HG03575 (cell line): ENCODE measurements around the gene SNX11.

Experiments
- ATAC-seq: cut with Tn5 transposase; IDR thresholded peaks from one replicate; pipeline ENCODE4 v1.9.1; 2021; ENCODE audit not compliant: unreplicated experiment, insufficient number of reproducible peaks, low FRiP score; ENCODE audit errors: extremely low read depth

SNX11 gene

GRCh38 chr17:48127371-48128051, 19.9 kb downstream of the SNX11 start:
- ATAC-seq = no peak

GRCh38 chr17:48128400-48128799, 20.8 kb downstream of the SNX11 start:
- no peak for ATAC-seq

- no peak for ATAC-seq
Observed at GRCh38 chr17:48129981-48130380, 22.4 kb downstream of the SNX11 start.

- no peak for ATAC-seq
Observed at GRCh38 chr17:48131216-48131824, 23.8 kb downstream of the SNX11 start.

GRCh38 chr17:48132385-48132784, 24.8 kb downstream of the SNX11 start:
- ATAC-seq = no peak

GRCh38 chr17:48134912-48135480, 27.4 kb downstream of the SNX11 start:
- no peak for ATAC-seq

GRCh38 chr17:48137656-48138055, 30.1 kb downstream of the SNX11 start:
- no peak for ATAC-seq

- no peak for ATAC-seq
Observed at GRCh38 chr17:48139944-48140343, 32.4 kb downstream of the SNX11 start.

- ATAC-seq = no peak
Observed at GRCh38 chr17:48143629-48144028, 36.1 kb downstream of the SNX11 start.

GRCh38 chr17:48144231-48144630, 36.7 kb downstream of the SNX11 start:
- ATAC-seq = no peak

- ATAC-seq = no peak
Observed at GRCh38 chr17:48144976-48145798, 37.6 kb downstream of the SNX11 start.

GRCh38 chr17:48148029-48148770, 40.6 kb downstream of the SNX11 start:
- ATAC-seq = no peak

GRCh38 chr17:48148854-48149786, 41.6 kb downstream of the SNX11 start:
- no peak for ATAC-seq

GRCh38 chr17:48149787-48150463, 42.4 kb downstream of the SNX11 start:
- ATAC-seq = no peak

GRCh38 chr17:48150597-48151001, 43.0 kb downstream of the SNX11 start:
- no peak for ATAC-seq

GRCh38 chr17:48151220-48151619, 43.7 kb downstream of the SNX11 start:
- ATAC-seq = no peak

- no peak for ATAC-seq
Observed at GRCh38 chr17:48152289-48152688, 44.7 kb downstream of the SNX11 start.
